CD14-positive monocyte (primary cell): Measurements from ENCODE around the gene RHOT1. TPM values are rescaled to one million over a fixed set of nuclear protein-coding genes. Genes with fewer than 3 reads are reported as not detected.

Source experiments
- DNase-seq, 3 donors: peaks; one replicate each; pipeline ENCODE4 v3.0.0-alpha.2; 2011 to 2022
- H2AFZ ChIP-seq: 2 replicates; pipeline ENCODE4 v1.6.0; 2012; ENCODE audit warnings: mild to moderate bottlenecking, low read depth, low read length, inconsistent platforms; ENCODE audit not compliant: insufficient read depth, poor library complexity, severe bottlenecking
- H3K27ac ChIP-seq, 2 donors: 1 replicate in 1 of 2; 2 replicates in 1 of 2; pipeline ENCODE4 v1.5.1; 2012 to 2013; ENCODE audit warnings: low read length in 2 of 2, control low read depth in 1 of 2, inconsistent platforms in 1 of 2, low read depth in 1 of 2, mild to moderate bottlenecking in 1 of 2
- H3K27me3 ChIP-seq, 2 donors: one replicate each; pipeline versions ENCODE4 v1.6.0 to v1.6.1; 2011 to 2013; ENCODE audit warnings: low read length in 2 of 2; ENCODE audit not compliant: control insufficient read depth in 2 of 2, insufficient read depth in 2 of 2
- H3K36me3 ChIP-seq, 2 donors: replicated peaks in 1 of 2; 1 replicate in 1 of 2; 2 replicates in 1 of 2; pipeline versions ENCODE4 v1.5.1 to v1.6.1; 2012 to 2013; ENCODE audit warnings: low read length in 2 of 2, control low read depth in 1 of 2, inconsistent platforms in 1 of 2, mild to moderate bottlenecking in 1 of 2; ENCODE audit not compliant: insufficient read depth in 2 of 2, control insufficient read depth in 1 of 2
- H3K4me1 ChIP-seq, 2 donors: 1 replicate in 1 of 2; 2 replicates in 1 of 2; pipeline versions ENCODE4 v1.5.1 to v1.6.1; 2012 to 2013; ENCODE audit warnings: low read length in 2 of 2, control low read depth in 1 of 2, inconsistent platforms in 1 of 2, mild to moderate bottlenecking in 1 of 2, moderate library complexity in 1 of 2; ENCODE audit not compliant: insufficient read depth in 2 of 2, control insufficient read depth in 1 of 2
- H3K4me2 ChIP-seq: replicated peaks from 2 replicates; pipeline ENCODE3; 2012; ENCODE audit warnings: low read length, moderate library complexity, mild to moderate bottlenecking; ENCODE audit not compliant: poor library complexity, severe bottlenecking; ENCODE audit errors: extremely low read depth
- H3K4me3 ChIP-seq, 3 experiments: fragments of 200-600 bp in 1 of 3; sonication (generic) in 1 of 3; replicated peaks in 1 of 3; 1 replicate in 2 of 3; 2 replicates in 1 of 3; pipeline ENCODE4 v1.5.1; 2011 to 2013; ENCODE audit warnings: low read length in 3 of 3, mild to moderate bottlenecking in 3 of 3, control low read depth in 2 of 3, low read depth in 2 of 3, inconsistent platforms in 1 of 3, moderate library complexity in 1 of 3
- H3K79me2 ChIP-seq: 2 replicates; pipeline ENCODE4 v1.6.0; 2012; ENCODE audit warnings: mild to moderate bottlenecking, control low read depth, inconsistent platforms, low read length, moderate library complexity; ENCODE audit not compliant: insufficient read depth
- H3K9ac ChIP-seq: 2 replicates; pipeline ENCODE4 v1.6.0; 2017; ENCODE audit warnings: low read length, mild to moderate bottlenecking; ENCODE audit not compliant: insufficient read depth, poor library complexity, severe bottlenecking
- H3K9me3 ChIP-seq, 2 donors: replicated peaks in 1 of 2; 1 replicate in 1 of 2; 2 replicates in 1 of 2; pipeline versions ENCODE4 v1.5.1 to v1.6.1; 2012 to 2013; ENCODE audit warnings: low read length in 2 of 2, control low read depth in 1 of 2; ENCODE audit not compliant: control insufficient read depth in 1 of 2, insufficient read depth in 1 of 2
- H4K20me1 ChIP-seq: 2 replicates; pipeline ENCODE4 v1.6.0; 2012; ENCODE audit warnings: mild to moderate bottlenecking, low read length, control low read depth, moderate library complexity; ENCODE audit not compliant: insufficient read depth
- H3K27ac Mint-ChIP-seq, 7 donors: one replicate each; pipeline ENCODE4 v1.8.0; 2020; ENCODE audit warnings: mild to moderate bottlenecking in 7 of 7, mixed read lengths in 7 of 7, moderate library complexity in 6 of 7, inconsistent platforms in 2 of 7
- H3K27me3 Mint-ChIP-seq, 3 donors: one replicate each; pipeline ENCODE4 v1.8.0; 2021 to 2022; ENCODE audit warnings: low read depth in 3 of 3, mild to moderate bottlenecking in 3 of 3, mixed read lengths in 3 of 3, moderate library complexity in 3 of 3, inconsistent platforms in 1 of 3
- H3K36me3 Mint-ChIP-seq, 2 donors: one replicate each; pipeline ENCODE4 v1.8.0; 2020; ENCODE audit warnings: mixed read lengths in 2 of 2, inconsistent platforms in 1 of 2, mild to moderate bottlenecking in 1 of 2
- H3K4me1 Mint-ChIP-seq: one replicate; pipeline ENCODE4 v1.8.0; 2020; ENCODE audit warnings: mild to moderate bottlenecking, mixed read lengths
- H3K4me3 Mint-ChIP-seq, 2 donors: one replicate each; pipeline ENCODE4 v1.8.0; 2020; ENCODE audit warnings: mild to moderate bottlenecking in 2 of 2, mixed read lengths in 2 of 2, moderate library complexity in 1 of 2
- H3K9me3 Mint-ChIP-seq, 7 donors: one replicate each; pipeline ENCODE4 v1.8.0; 2020 to 2022; ENCODE audit warnings: mixed read lengths in 7 of 7, mild to moderate bottlenecking in 6 of 7, moderate library complexity in 6 of 7, inconsistent platforms in 2 of 7
- CTCF ChIP-seq: fragments of 200-600 bp; IDR thresholded peaks from one replicate; pipeline ENCODE4 v1.8.0; 2022; ENCODE audit warnings: antibody characterized with exemption, mild to moderate bottlenecking
- WGBS: methylation state at CpG from one replicate; pipeline ENCODE4 v1.1.5; 2013; ENCODE audit warnings: missing lambda C conversion rate; ENCODE audit not compliant: insufficient coverage; 5-methylcytosine and 5-hydroxymethylcytosine counted together
- intact Hi-C, 2 donors: fragments of 100-400 bp; cut with micrococcal nuclease; formaldehyde crosslinking; loops; one replicate each; pipeline versions ENCODE4 v1.15.0 to v1.15.1; 2023
- polyA plus RNA-seq, 3 donors: library from polyadenylated mRNA; depleted of rRNA in 1 of 3; unstranded in 2 of 3; stranded (reverse) in 1 of 3; fragments of 300-500 nt in 2 of 3; fragments of >200 nt in 1 of 3; fragmentation: Illumina TruSeq in 2 of 3; gene quantifications; 1 replicate in 2 of 3; 2 replicates in 1 of 3; pipeline ENCODE4 v1.2.3, GENCODE V29; 2012 to 2021

RHOT1 gene
- polyA plus RNA-seq, 3 donors, result 45.9 to 60.5 (median 51.9) TPM

GRCh38 chr17:32265192-32265923, 123.1 kb downstream of the RHOT1 start, which contains the start of gene RHBDL3:
RHBDL3 (plus strand) TSS chr17:32265832; CDS start chr17:32266190, 358 bp downstream.
- Histone ChIP-seq H2AFZ (peak within 1 kb of the TSS; percentile 70), H3K79me2 (no peaks in the 10 kb centered on the region), H3K4me3 (peak within 1 kb of the TSS; percentile 12 to 70 (median 48)), H3K9me3 (peaks cover 0 to 10% of the 10 kb centered on the region in 2 donors), H3K27me3 (peaks cover 59 to 81% of the 10 kb centered on the region in 2 donors), H3K27ac (no peak within 1 kb of the TSS), H3K36me3 (no peaks in the 10 kb centered on the region), H3K4me2 (peak within 1 kb of the TSS; percentile 84), H3K4me1 (peaks cover 14 to 21% of the 10 kb centered on the region in 2 donors), H4K20me1 (no peaks in the 10 kb centered on the region), H3K9ac (peak within 1 kb of the TSS; percentile 41)
- H3K27me3 Mint-ChIP-seq, result peaks cover 83 to 96% (median 84%) of the 10 kb centered on the region in 3 donors
- WGBS, result under 1% methylated on average over 60 of the region's 68 CpGs
- H3K36me3 Mint-ChIP-seq, result peaks cover 2 to 18% of the 10 kb centered on the region in 2 donors
- peaks cover 0 to 25% (median 6%) of the 10 kb centered on the region in 7 donors for H3K9me3 Mint-ChIP-seq
- peak within 1 kb of the TSS in 4 of 7 donors; percentile 41 to 63 (median 53) for H3K27ac Mint-ChIP-seq
- DNase-seq, result peak in 1 of 3 donors; percentile 17
- no peak for TF ChIP-seq CTCF
- H3K4me3 Mint-ChIP-seq, result peak within 1 kb of the TSS; percentile 81 to 88
- H3K4me1 Mint-ChIP-seq, result peaks cover 20% of the 10 kb centered on the region
- intact Hi-C loops, result loop anchor here in 1 of 2 donors (10.0 kb wide), 1 partner anchor 179 kb away; the partner anchor contains the start of gene PSMD11

- Histone ChIP-seq H3K4me1 (peaks cover 14 to 21% of the 10 kb centered on the region in 2 donors), H3K4me3 (peak overlapping the region; percentile 2 to 70 (median 48)), H3K9me3 (peaks cover 0 to 10% of the 10 kb centered on the region in 2 donors), H3K4me2 (peak overlapping the region; percentile 84), H3K36me3 (no peaks in the 10 kb centered on the region), H3K79me2 (no peaks in the 10 kb centered on the region), H2AFZ (peak overlapping the region; percentile 70), H3K27me3 (peaks cover 60 to 86% of the 10 kb centered on the region in 2 donors), H4K20me1 (no peaks in the 10 kb centered on the region), H3K27ac (no peak overlapping the region), H3K9ac (peak overlapping the region; percentile 41)
- under 1% methylated on average over 55 of the region's 55 CpGs for WGBS
- peaks cover 20% of the 10 kb centered on the region for H3K4me1 Mint-ChIP-seq
- H3K36me3 Mint-ChIP-seq, result peaks cover 2 to 18% of the 10 kb centered on the region in 2 donors
- TF ChIP-seq CTCF, result no peak
- peak overlapping the region in 1 of 2 donors; percentile 81 for H3K4me3 Mint-ChIP-seq
- no peak for DNase-seq
- peaks cover 85 to 95% (median 88%) of the 10 kb centered on the region in 3 donors for H3K27me3 Mint-ChIP-seq
- intact Hi-C loops, result loop anchor here in 1 of 2 donors (1.0 to 10.0 kb wide), 2 partner anchors 10 to 179 kb away; partner anchors contain the start of gene PSMD11
- no peak overlapping the region for H3K27ac Mint-ChIP-seq
- H3K9me3 Mint-ChIP-seq, result peaks cover 0 to 23% (median 6%) of the 10 kb centered on the region in 7 donors
Measured at GRCh38 chr17:32266051-32266388, 123.7 kb downstream of the RHOT1 start.
